ENCODE measurements around the gene TNNI3K.

Gene TNNI3K

DNA sequence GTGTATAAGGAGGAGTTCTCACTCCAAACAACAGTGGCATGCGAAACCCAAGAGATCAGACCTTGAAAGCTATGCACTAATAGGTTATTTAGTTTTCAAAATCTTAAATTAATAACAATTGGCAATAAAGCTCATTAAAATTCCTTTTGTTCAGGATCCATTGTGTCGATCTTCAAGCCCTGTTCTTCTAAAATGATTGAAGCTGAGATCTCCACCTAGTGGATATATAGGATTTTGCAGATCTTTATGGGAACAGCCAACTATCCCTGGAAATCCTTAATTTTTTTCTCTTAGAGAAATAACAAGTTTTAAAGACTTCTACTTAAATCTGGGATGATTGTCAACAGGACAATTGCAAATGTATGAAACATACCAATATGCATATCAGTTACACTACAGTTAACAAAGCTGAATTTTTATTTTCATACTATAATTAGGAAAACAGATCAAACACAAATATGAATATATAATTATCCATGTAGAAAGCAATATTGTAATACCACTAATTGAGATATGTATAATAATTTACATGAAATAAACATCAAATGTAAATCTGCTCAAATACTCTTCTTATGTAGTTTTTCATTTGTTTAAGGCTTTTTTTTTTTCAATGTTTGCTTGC, 233.9 kb downstream of the TNNI3K start:
- no peak overlapping the region for H3K27ac ChIP-seq

DNA sequence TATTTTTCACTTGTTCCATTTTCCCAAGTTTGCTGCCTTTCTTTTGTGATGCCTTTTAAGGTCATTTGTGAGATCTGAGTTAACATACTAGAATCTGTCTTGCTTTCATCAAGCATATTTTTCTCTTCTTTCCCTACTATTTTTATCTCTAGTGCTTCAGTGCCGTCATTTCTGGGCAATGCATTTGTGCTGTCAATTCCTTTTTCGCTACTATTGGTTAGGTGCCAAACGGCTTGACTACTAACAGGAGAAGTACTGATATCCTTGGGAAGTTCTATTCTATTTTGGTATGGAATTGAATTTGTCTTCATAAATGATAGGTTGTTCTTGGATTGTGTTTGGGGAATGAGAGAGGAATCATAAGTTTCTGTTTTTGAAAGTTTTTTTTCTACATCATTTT, 235.1 kb downstream of the TNNI3K start:
- Histone ChIP-seq H3K27me3 (ENCODE audit: control insufficient read depth, insufficient read depth, low read length) (no peaks in the 10 kb centered on the region), H3K4me2 (ENCODE audit: low read length) (no peak overlapping the region), H3K79me2 (no peaks in the 10 kb centered on the region), H3K4me1 (no peaks in the 10 kb centered on the region), H2AFZ (no peak overlapping the region), H3K4me3 (ENCODE audit: low read depth, low read length) (no peak overlapping the region), H3K36me3 (ENCODE audit: control insufficient read depth, insufficient read depth, low read length) (no peaks in the 10 kb centered on the region), H3K27ac (no peak overlapping the region), H3K9ac (no peak overlapping the region), H3K9me3 (ENCODE audit: control insufficient read depth, low read length) (no peaks in the 10 kb centered on the region)
- TF ChIP-seq, protein P1, sequence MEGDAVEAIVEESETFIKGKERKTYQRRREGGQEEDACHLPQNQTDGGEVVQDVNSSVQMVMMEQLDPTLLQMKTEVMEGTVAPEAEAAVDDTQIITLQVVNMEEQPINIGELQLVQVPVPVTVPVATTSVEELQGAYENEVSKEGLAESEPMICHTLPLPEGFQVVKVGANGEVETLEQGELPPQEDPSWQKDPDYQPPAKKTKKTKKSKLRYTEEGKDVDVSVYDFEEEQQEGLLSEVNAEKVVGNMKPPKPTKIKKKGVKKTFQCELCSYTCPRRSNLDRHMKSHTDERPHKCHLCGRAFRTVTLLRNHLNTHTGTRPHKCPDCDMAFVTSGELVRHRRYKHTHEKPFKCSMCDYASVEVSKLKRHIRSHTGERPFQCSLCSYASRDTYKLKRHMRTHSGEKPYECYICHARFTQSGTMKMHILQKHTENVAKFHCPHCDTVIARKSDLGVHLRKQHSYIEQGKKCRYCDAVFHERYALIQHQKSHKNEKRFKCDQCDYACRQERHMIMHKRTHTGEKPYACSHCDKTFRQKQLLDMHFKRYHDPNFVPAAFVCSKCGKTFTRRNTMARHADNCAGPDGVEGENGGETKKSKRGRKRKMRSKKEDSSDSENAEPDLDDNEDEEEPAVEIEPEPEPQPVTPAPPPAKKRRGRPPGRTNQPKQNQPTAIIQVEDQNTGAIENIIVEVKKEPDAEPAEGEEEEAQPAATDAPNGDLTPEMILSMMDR (IDR thresholded peaks at IDR 0.05), result no peak

More for the DNA sequence above, 233.9 kb downstream of the TNNI3K start:
- Histone ChIP-seq H3K27me3 (ENCODE audit: control insufficient read depth, insufficient read depth, low read length) (no peaks in the 10 kb centered on the region), H3K9ac (no peak overlapping the region), H2AFZ (no peak overlapping the region), H3K9me3 (ENCODE audit: control insufficient read depth, low read length) (no peaks in the 10 kb centered on the region), H3K4me1 (no peaks in the 10 kb centered on the region), H3K79me2 (no peaks in the 10 kb centered on the region), H3K4me3 (ENCODE audit: low read depth, low read length) (no peak overlapping the region), H3K4me2 (ENCODE audit: low read length) (no peak overlapping the region), H3K36me3 (ENCODE audit: control insufficient read depth, insufficient read depth, low read length) (no peaks in the 10 kb centered on the region)
- TF ChIP-seq, protein P1 (IDR thresholded peaks at IDR 0.05), result peak; percentile 39

DNA sequence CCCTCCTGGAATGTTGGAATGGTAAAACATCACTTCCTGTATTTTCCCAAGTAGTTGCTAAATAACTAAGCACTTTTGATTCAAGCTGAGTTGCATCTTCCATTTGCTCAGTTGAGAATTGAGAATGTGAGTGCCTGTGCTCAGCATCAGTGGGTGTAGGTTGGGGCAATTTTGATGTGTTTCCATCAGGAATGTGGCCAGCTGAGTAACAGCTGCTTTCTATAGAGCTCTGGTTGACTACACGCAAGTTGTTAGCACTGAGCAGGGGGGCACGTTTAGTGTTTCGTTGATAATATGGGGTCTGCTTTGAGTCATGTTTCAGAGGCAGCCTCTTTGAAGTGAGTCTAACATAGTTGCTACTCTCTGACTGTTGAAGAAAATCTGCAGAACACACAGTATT, 235.7 kb downstream of the TNNI3K start:
- Histone ChIP-seq H3K4me2 (ENCODE audit: low read length) (no peak overlapping the region), H3K4me1 (no peaks in the 10 kb centered on the region), H3K9me3 (ENCODE audit: control insufficient read depth, low read length) (no peaks in the 10 kb centered on the region), H3K9ac (no peak overlapping the region), H3K4me3 (ENCODE audit: low read depth, low read length) (no peak overlapping the region), H3K79me2 (no peaks in the 10 kb centered on the region), H3K36me3 (ENCODE audit: control insufficient read depth, insufficient read depth, low read length) (no peaks in the 10 kb centered on the region), H2AFZ (no peak overlapping the region), H3K27ac (no peak overlapping the region), H3K27me3 (ENCODE audit: control insufficient read depth, insufficient read depth, low read length) (no peaks in the 10 kb centered on the region)
- TF ChIP-seq, protein P1 (IDR thresholded peaks at IDR 0.05), result no peak

DNA sequence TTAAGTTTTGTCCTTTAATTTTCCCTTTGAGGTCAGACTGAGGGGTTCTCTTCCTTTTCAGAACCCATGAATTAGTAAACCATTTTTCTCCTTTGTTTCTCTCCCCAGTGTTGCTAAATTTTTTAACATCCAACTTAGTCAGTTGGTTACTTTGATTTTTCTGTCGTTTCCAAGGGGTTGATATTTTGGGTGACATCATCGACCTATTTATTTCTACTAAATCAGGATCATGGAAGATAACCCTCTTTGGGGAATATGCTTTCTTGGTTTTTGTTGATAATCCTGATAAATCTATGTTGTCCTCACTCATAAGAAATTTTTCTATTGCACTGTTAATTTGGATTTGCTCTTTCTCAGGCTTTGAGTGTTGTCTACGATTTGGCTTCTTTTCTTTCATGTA, 236.3 kb downstream of the TNNI3K start:
- TF ChIP-seq, protein P1 (IDR thresholded peaks at IDR 0.05), result no peak

DNA sequence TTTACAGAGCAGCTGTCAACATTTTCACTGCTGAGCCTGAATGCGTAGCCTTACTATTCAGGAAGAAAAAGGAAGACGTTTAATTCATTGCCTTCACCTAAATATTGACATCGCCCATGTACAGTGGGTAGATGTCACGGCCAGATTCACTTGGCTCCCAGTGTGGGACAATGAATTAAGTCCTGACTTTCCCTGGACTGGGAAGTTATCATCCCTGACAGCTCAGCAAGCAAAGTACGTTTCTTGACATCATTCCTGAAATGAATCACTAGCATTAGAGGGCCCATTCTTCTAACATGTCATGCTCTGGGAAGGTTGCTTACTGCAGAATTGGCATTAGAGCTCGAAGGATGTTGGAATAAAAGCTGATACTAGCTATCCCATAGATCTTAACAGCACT, 239.4 kb downstream of the TNNI3K start:
- Histone ChIP-seq H2AFZ (no peak overlapping the region), H3K27me3 (ENCODE audit: control insufficient read depth, insufficient read depth, low read length) (no peaks in the 10 kb centered on the region), H3K9ac (no peak overlapping the region), H3K36me3 (ENCODE audit: control insufficient read depth, insufficient read depth, low read length) (no peaks in the 10 kb centered on the region), H3K4me2 (ENCODE audit: low read length) (no peak overlapping the region), H3K9me3 (ENCODE audit: control insufficient read depth, low read length) (no peaks in the 10 kb centered on the region), H3K4me3 (ENCODE audit: low read depth, low read length) (no peak overlapping the region), H3K27ac (no peak overlapping the region), H3K79me2 (no peaks in the 10 kb centered on the region), H3K4me1 (no peaks in the 10 kb centered on the region)
- TF ChIP-seq, protein P1 (IDR thresholded peaks at IDR 0.05), result no peak

More for the DNA sequence above, 236.3 kb downstream of the TNNI3K start:
- Histone ChIP-seq H3K27ac (no peak overlapping the region), H3K9me3 (ENCODE audit: control insufficient read depth, low read length) (no peaks in the 10 kb centered on the region), H3K79me2 (no peaks in the 10 kb centered on the region), H3K36me3 (ENCODE audit: control insufficient read depth, insufficient read depth, low read length) (no peaks in the 10 kb centered on the region), H3K4me3 (ENCODE audit: low read depth, low read length) (no peak overlapping the region), H3K4me1 (no peaks in the 10 kb centered on the region), H3K4me2 (ENCODE audit: low read length) (no peak overlapping the region), H2AFZ (no peak overlapping the region), H3K27me3 (ENCODE audit: control insufficient read depth, insufficient read depth, low read length) (no peaks in the 10 kb centered on the region), H3K9ac (no peak overlapping the region)
